Lower lobe of right lung (tissue), 2 donors: ENCODE measurements around the gene LSAMP. TPM values are rescaled to one million over a fixed set of nuclear protein-coding genes. Genes with fewer than 3 reads are reported as not detected.

Experiments used
- ATAC-seq, 2 donors: fragments of 200-7000 bp; cut with Tn5 transposase; one replicate each; pipeline ENCODE4 v1.9.1; 2020 to 2022; ENCODE audit warnings: mild to moderate bottlenecking in 2 of 2, moderate library complexity in 2 of 2
- DNase-seq: peaks from one replicate; pipeline ENCODE4 v3.0.0-alpha.2; 2020
- H3K27ac ChIP-seq: fragments of 200-600 bp; one replicate; pipeline ENCODE4 v1.8.0; 2022
- H3K27me3 ChIP-seq: fragments of 200-600 bp; one replicate; pipeline ENCODE4 v1.8.0; 2022; ENCODE audit warnings: low read depth
- H3K36me3 ChIP-seq: fragments of 200-600 bp; one replicate; pipeline ENCODE4 v1.8.0; 2022; ENCODE audit warnings: mild to moderate bottlenecking
- H3K4me1 ChIP-seq: fragments of 200-600 bp; one replicate; pipeline ENCODE4 v1.8.0; 2022
- H3K4me3 ChIP-seq: fragments of 200-600 bp; one replicate; pipeline ENCODE4 v1.8.0; 2022; ENCODE audit warnings: mild to moderate bottlenecking
- H3K9me3 ChIP-seq: fragments of 200-600 bp; one replicate; pipeline ENCODE4 v1.8.0; 2022
- intact Hi-C: fragments of 100-400 bp; cut with DNase I; formaldehyde crosslinking; loops from one replicate; pipeline ENCODE4 v1.11.0; 2022
- total RNA-seq: library from RNA; stranded (reverse); fragmentation: NEBNext Ultra II Directional; extraction: Animal tissue kit (Norgen Biotek cat#: 25700); gene quantifications from one replicate; pipeline ENCODE4 v1.2.1, GENCODE V29; 2021
- TF ChIP-seq, protein P1 (sequence below): fragments of 200-600 bp; IDR thresholded peaks from one replicate; pipeline ENCODE4 v1.8.0; 2022; ENCODE audit warnings: antibody characterized with exemption, mild to moderate bottlenecking
- donor health status: DM: no; HTN: yes; CAD: no; lungs with severe emphysema.

Gene LSAMP
- total RNA-seq, 1 donor from 2014 or later, result 20.1 TPM

DNA sequence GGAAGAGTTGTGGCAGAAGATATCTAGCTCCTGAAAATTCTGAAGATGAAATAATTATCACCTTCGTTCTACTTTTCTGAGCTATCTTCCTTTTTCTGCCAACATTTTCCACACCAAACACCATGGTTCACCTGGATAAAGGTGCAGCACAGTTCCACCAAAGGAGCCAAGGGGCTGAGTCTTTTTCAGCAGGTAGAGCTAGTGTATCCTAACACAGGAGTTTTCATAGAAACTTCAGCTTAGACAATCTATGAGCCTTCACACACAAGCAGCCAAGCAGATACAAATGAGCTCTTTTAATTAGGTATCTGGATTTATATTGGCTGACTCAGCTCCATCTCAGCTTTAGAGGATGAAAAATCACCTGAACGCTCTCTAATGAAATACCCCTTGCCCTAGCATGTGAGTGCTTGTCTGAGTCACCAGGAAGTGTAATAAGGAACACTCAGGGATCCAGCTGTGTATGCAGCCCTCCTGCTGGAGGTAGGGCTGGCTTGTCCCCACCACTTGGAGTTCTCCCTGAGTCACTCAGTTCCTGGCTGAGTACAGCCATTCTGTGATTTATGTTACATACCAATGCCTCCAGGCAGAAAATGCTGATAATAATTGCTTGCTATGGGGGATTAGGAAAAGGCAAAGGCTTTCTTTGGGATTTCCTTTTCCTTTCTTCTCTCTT, 385.7 kb downstream of the LSAMP start:
- TF ChIP-seq, protein P1, sequence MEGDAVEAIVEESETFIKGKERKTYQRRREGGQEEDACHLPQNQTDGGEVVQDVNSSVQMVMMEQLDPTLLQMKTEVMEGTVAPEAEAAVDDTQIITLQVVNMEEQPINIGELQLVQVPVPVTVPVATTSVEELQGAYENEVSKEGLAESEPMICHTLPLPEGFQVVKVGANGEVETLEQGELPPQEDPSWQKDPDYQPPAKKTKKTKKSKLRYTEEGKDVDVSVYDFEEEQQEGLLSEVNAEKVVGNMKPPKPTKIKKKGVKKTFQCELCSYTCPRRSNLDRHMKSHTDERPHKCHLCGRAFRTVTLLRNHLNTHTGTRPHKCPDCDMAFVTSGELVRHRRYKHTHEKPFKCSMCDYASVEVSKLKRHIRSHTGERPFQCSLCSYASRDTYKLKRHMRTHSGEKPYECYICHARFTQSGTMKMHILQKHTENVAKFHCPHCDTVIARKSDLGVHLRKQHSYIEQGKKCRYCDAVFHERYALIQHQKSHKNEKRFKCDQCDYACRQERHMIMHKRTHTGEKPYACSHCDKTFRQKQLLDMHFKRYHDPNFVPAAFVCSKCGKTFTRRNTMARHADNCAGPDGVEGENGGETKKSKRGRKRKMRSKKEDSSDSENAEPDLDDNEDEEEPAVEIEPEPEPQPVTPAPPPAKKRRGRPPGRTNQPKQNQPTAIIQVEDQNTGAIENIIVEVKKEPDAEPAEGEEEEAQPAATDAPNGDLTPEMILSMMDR, result no peak
- Histone ChIP-seq H3K27me3 (no peaks in the 10 kb centered on the region), H3K4me3 (no peak overlapping the region), H3K9me3 (no peaks in the 10 kb centered on the region), H3K36me3 (no peaks in the 10 kb centered on the region), H3K27ac (no peak overlapping the region), H3K4me1 (no peaks in the 10 kb centered on the region)
- intact Hi-C loops, result no loop called here
- peak in 1 of 2 donors; percentile 29 for ATAC-seq
- DNase-seq, result no peak

DNA sequence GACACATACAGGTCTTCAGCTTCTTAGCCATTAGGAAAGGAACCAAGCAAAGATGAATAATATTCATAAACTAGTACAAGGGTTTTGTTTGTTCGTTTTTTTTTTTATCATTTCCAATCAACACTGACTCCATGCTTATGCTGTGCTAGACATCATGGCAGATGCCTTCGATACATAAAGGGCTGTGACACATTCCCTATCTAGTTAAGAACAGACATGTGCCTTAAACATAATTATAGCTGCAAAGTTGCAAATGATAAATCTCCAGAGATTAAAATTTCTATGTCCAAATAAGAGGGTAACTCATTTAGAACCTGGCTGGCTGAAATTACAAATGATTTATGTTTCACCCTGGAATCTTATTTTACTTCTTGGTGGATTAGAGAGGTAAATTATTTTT, 386.4 kb downstream of the LSAMP start:
- intact Hi-C loops, result no loop called here
- DNase-seq, result no peak

DNA sequence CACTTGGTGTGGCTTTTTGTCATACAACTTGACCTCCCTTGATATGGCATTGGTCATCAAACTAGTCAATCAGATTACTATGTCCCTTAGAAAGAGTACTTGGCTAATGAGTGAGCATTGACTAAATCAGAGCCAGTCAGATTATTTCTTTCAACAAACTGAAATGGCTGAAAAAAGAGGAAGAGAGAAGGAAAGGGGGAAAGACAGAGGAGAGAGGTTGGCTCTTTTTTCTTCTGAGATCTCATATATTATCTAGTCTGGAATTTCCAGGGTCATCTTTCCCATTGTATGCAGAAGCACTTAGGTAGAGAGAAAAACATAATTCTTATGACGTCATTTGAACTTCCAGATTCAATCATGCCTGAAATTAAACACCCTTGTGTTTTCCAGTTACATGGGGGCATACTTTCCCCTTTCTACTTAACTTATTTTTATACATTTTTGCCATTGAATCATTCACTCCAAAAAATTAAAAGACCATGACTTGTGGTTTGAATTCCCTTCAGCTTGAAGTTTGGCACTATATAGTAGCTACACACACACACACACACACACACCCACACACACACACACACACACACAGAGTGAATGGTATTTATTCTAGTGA, 387.8 kb downstream of the LSAMP start:
- intact Hi-C loops, result no loop called here
- Histone ChIP-seq H3K9me3 (no peaks in the 10 kb centered on the region), H3K27me3 (no peaks in the 10 kb centered on the region), H3K36me3 (no peaks in the 10 kb centered on the region), H3K4me3 (no peak overlapping the region), H3K27ac (no peak overlapping the region), H3K4me1 (no peaks in the 10 kb centered on the region)
- DNase-seq, result no peak
- TF ChIP-seq, protein P1, result no peak
- no peak for ATAC-seq

More for the DNA sequence above, 386.4 kb downstream of the LSAMP start:
- no peaks in the 10 kb centered on the region for H3K9me3 ChIP-seq
- no peak overlapping the region for H3K4me3 ChIP-seq
- no peak overlapping the region for H3K27ac ChIP-seq
- no peaks in the 10 kb centered on the region for H3K4me1 ChIP-seq
- H3K27me3 ChIP-seq, result no peaks in the 10 kb centered on the region
- H3K36me3 ChIP-seq, result no peaks in the 10 kb centered on the region
- TF ChIP-seq, protein P1, result no peak
- no peak for ATAC-seq

DNA sequence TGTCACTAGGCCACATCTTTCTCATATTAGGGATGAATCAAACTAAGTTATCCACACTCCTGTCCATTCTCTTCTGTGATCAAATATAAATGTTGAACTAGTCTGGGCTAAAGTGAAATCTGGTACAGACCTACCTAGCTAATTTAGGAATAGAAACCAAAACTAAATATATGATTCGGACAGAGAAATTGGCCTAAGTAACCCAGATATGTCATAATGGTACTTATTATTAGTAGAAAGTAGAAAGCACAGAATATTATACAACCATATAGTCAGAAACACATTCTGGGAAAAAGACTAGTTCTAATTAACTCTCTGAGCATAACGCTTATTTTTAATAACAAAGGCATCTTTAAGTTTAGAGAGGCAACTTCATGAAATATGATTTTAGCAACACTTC, 389.0 kb downstream of the LSAMP start:
- ATAC-seq, result no peak
- TF ChIP-seq, protein P1, result no peak
- Histone ChIP-seq H3K4me1 (no peaks in the 10 kb centered on the region), H3K4me3 (no peak overlapping the region), H3K27ac (no peak overlapping the region), H3K9me3 (no peaks in the 10 kb centered on the region), H3K27me3 (no peaks in the 10 kb centered on the region), H3K36me3 (no peaks in the 10 kb centered on the region)
- DNase-seq, result no peak
- intact Hi-C loops, result no loop called here

DNA sequence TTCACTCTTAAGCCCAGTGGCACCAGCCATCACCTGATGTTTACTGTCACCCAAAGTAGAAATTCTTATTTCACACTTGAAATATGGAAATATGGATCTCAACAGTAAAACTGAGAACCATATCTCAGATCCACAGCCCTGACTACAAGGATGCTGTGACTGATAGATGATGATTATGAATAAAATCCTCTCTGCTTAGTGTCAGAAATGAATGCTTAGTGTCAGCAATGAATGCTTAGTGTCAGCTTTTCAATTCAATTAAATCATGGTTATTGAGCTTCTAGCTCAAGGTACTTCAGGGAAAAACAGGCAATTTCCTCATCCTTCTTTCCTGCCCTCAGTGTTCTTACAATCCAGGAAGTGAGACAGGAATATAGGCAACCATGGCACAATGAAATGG, 392.3 kb downstream of the LSAMP start:
- Histone ChIP-seq H3K9me3 (no peaks in the 10 kb centered on the region), H3K4me3 (no peak overlapping the region), H3K27ac (no peak overlapping the region), H3K27me3 (no peaks in the 10 kb centered on the region), H3K36me3 (no peaks in the 10 kb centered on the region), H3K4me1 (no peaks in the 10 kb centered on the region)
- DNase-seq (no peak), ATAC-seq (no peak)
- intact Hi-C loops, result no loop called here
- TF ChIP-seq, protein P1, result no peak
